Thyroid gland (tissue), 4 donors: ENCODE measurements around the gene CDK5.
A peak's percentile ranks its signal among the peaks of the same experiment; 100 is the strongest.

Experiments
- CTCF ChIP-seq, 6 experiments: fragments of 200-600 bp in 3 of 6; fragments of 450-650 bp in 3 of 6; sonication (generic) in 3 of 6; IDR thresholded peaks; one replicate each; pipeline ENCODE4 v1.5.1; 2016 to 2019; ENCODE audit warnings: antibody characterized with exemption in 6 of 6, mild to moderate bottlenecking in 2 of 6, inconsistent platforms in 1 of 6, moderate library complexity in 1 of 6
- POLR2A ChIP-seq, 2 donors: fragments of 450-650 bp; IDR thresholded peaks; one replicate each; pipeline ENCODE4 v1.6.1; 2017; ENCODE audit warnings: antibody characterized with exemption in 2 of 2, mild to moderate bottlenecking in 2 of 2, moderate library complexity in 1 of 2

- no peak for TF ChIP-seq CTCF (IDR thresholded peaks at IDR 0.05)
- peak in 1 of 2 donors; percentile 92 for TF ChIP-seq POLR2A (IDR thresholded peaks at IDR 0.05)
Measured at GRCh38 chr7:151057989-151058780, 488 bp upstream of the CDK5 start.
